ENCODE data around the gene CARD8. TPM values are rescaled to one million over a fixed set of nuclear protein-coding genes. Genes with fewer than 3 reads are reported as not detected.

Gene CARD8
- total RNA-seq, 4 donors from 2014 or later, result 31.5 to 115 (median 39.2) TPM

- H3K4me3 ChIP-seq, result no peak overlapping the region
- DNase-seq, result no peak
- no peak overlapping the region for H3K27ac ChIP-seq
- H3K27me3 ChIP-seq, result no peaks in the 10 kb centered on the region
- no peaks in the 10 kb centered on the region for H3K9me3 ChIP-seq
- H3K36me3 ChIP-seq, result no peaks in the 10 kb centered on the region
- no peaks in the 10 kb centered on the region for H3K4me1 ChIP-seq
- TF ChIP-seq CTCF (IDR thresholded peaks at IDR 0.05) (no peak), POLR2A (IDR thresholded peaks at IDR 0.05) (no peak)
These were observed 59.4 kb downstream of the CARD8 start for GRCh38 chr19:48196321-48196763.

- H3K4me3 ChIP-seq, result no peak overlapping the region
- H3K27me3 ChIP-seq, result no peaks in the 10 kb centered on the region
- DNase-seq, result peak in 1 of 3 donors; percentile 27
- no peak overlapping the region for H3K27ac ChIP-seq
- no peaks in the 10 kb centered on the region for H3K4me1 ChIP-seq
- no peaks in the 10 kb centered on the region for H3K36me3 ChIP-seq
- no peak for TF ChIP-seq POLR2A (IDR thresholded peaks at IDR 0.05)
- no peak for TF ChIP-seq CTCF (IDR thresholded peaks at IDR 0.05)
- H3K9me3 ChIP-seq, result no peaks in the 10 kb centered on the region
These were observed 60.6 kb downstream of the CARD8 start for GRCh38 chr19:48194844-48195830.

GRCh38 chr19:48194041-48194843 lies 61.5 kb downstream of the CARD8 start:
- H3K9me3 ChIP-seq, result no peaks in the 10 kb centered on the region
- peak in 1 of 3 donors; percentile 52 for DNase-seq

GRCh38 chr19:48192750-48193149 lies 63.0 kb downstream of the CARD8 start:
- no peak for DNase-seq
- Histone ChIP-seq H3K4me1 (no peaks in the 10 kb centered on the region), H3K27ac (no peak overlapping the region), H3K4me3 (no peak overlapping the region), H3K27me3 (no peaks in the 10 kb centered on the region), H3K36me3 (no peaks in the 10 kb centered on the region), H3K9me3 (no peaks in the 10 kb centered on the region)
- TF ChIP-seq CTCF (IDR thresholded peaks at IDR 0.05), result no peak
- no peak for TF ChIP-seq POLR2A (IDR thresholded peaks at IDR 0.05)

More at GRCh38 chr19:48194041-48194843, 61.5 kb downstream of the CARD8 start:
- H3K27ac ChIP-seq, result no peak overlapping the region
- H3K4me3 ChIP-seq, result no peak overlapping the region
- H3K36me3 ChIP-seq, result no peaks in the 10 kb centered on the region
- H3K27me3 ChIP-seq, result no peaks in the 10 kb centered on the region
- no peaks in the 10 kb centered on the region for H3K4me1 ChIP-seq
- TF ChIP-seq POLR2A (IDR thresholded peaks at IDR 0.05) (no peak), CTCF (IDR thresholded peaks at IDR 0.05) (peak; percentile 13 to 36 (median 29))

GRCh38 chr19:48190885-48191284 lies 64.8 kb downstream of the CARD8 start:
- H3K4me1 ChIP-seq, result no peaks in the 10 kb centered on the region
- no peaks in the 10 kb centered on the region for H3K27me3 ChIP-seq
- no peak for DNase-seq
- H3K36me3 ChIP-seq, result no peaks in the 10 kb centered on the region
- no peak overlapping the region for H3K4me3 ChIP-seq
- TF ChIP-seq POLR2A (IDR thresholded peaks at IDR 0.05), result no peak
- no peak for TF ChIP-seq CTCF (IDR thresholded peaks at IDR 0.05)
- no peak overlapping the region for H3K27ac ChIP-seq
- H3K9me3 ChIP-seq, result no peaks in the 10 kb centered on the region
